ENCODE data around the gene DDX41.

The DDX41 gene

DNA sequence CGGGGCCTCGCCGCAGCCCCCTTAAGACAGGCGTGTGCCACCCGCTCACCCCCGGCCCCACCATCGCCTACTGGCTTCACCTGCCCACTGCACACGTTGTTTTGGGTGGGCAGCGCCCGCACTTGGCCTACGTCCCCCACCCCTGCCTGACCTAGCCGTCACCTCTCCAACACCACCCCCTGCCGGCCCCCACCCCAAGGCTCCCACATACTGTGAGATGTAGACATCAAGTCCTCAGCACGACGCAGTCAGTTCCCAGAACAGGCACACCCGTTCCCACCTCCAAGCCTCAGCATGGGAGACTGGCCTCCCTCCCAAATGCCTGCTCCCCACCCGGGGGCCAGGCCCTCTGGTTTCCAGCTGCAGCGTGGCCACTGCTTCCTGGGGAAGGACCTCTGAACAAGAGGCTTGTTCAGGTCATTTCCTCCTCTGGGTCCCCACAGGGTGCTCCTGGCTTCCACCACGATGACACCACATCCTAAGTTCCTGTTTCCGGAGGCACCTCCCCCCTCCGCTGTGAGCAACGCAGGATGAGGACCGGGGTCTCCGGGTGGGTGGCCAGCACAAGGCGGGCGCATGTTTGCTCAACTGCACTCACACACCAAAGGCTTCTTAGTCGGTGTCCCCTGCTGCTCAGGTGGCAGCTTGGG lies 54.6 kb downstream of the DDX41 start:
- Histone ChIP-seq H3K4ac (ENCODE audit: low read depth, low read length) (no peak overlapping the region), H3K27me3 (ENCODE audit: insufficient read depth, low read length, poor library complexity) (no peaks in the 10 kb centered on the region), H2AK5ac (ENCODE audit: low read length) (no peak overlapping the region), H2BK15ac (replicated peaks; ENCODE audit: low read depth) (no peak overlapping the region), H4K8ac (ENCODE audit: low read depth, low read length) (no peak overlapping the region), H3K4me2 (ENCODE audit: low read length) (no peak overlapping the region), H3K79me1 (ENCODE audit: low read length) (peaks cover 9% of the 10 kb centered on the region), H2BK5ac (ENCODE audit: low read length) (no peak overlapping the region), H3K79me2 (ENCODE audit: control insufficient read depth, insufficient read depth, low read length) (no peaks in the 10 kb centered on the region), H3K36me3 (ENCODE audit: control insufficient read depth, insufficient read depth, low read length) (peaks cover 34% of the 10 kb centered on the region), H3K4me3 (ENCODE audit: low read length) (no peak overlapping the region), H3K18ac (ENCODE audit: low read length) (no peak overlapping the region), H3K27ac (ENCODE audit: low read depth, low read length) (no peak overlapping the region), H3K23ac (ENCODE audit: low read length) (no peak overlapping the region), H3K9ac (ENCODE audit: low read length) (no peak overlapping the region), H3K56ac (ENCODE audit: low read length) (no peak overlapping the region), H4K5ac (ENCODE audit: low read length) (no peak overlapping the region), H3K4me1 (ENCODE audit: control insufficient read depth, low read depth, low read length) (no peaks in the 10 kb centered on the region), H2BK120ac (ENCODE audit: low read depth, low read length) (no peak overlapping the region)
- WGBS (ENCODE audit: extremely low coverage, insufficient coverage, low lambda C conversion rate), result no CpG with 5 or more reads among the region's 27 CpGs
- no peak for DNase-seq

Measured in mesendoderm (in vitro differentiated cells).